ENCODE data around the gene UBE2D2. TPM values are rescaled to one million over a fixed set of nuclear protein-coding genes. Genes with fewer than 3 reads are reported as not detected.

Gene UBE2D2
- total and polyA plus RNA-seq, 2 experiments from 2014 or later, result 120 to 172 TPM

- Histone ChIP-seq H3K4me1 (ENCODE audit: insufficient read depth) (peaks cover 27% of the 10 kb centered on the region), H3F3A (replicated peaks; ENCODE audit: low read depth) (peaks cover 19% of the 10 kb centered on the region), H3K9me2 (ENCODE audit: insufficient read depth) (no peaks in the 10 kb centered on the region), H3K79me2 (replicated peaks; ENCODE audit: insufficient read depth) (peaks cover 63% of the 10 kb centered on the region), H4K20me1 (replicated peaks; ENCODE audit: insufficient read depth) (peaks cover 51% of the 10 kb centered on the region), H2AFZ (no peak overlapping the region), H3K4me3 (peak overlapping the region; percentile 97), H3K4me2 (peak overlapping the region; percentile 86), H3K36me3 (ENCODE audit: insufficient read depth) (no peaks in the 10 kb centered on the region; the same call in 1 of the 2 replicates), H3K27ac (ENCODE audit: low read depth) (no peak overlapping the region), H3K27me3 (ENCODE audit: insufficient read depth) (no peaks in the 10 kb centered on the region)
- TF ChIP-seq ZNF114 (CRISPR knock-in tag; IDR thresholded peaks at IDR 0.05) (no peak), JUNB (IDR thresholded peaks at IDR 0.05; ENCODE audit: unreplicated experiment) (no peak), EZH2 (IDR thresholded peaks at IDR 0.05; ENCODE audit: low read depth, unreplicated experiment) (no peak), POLR2AphosphoS5 (IDR thresholded peaks at IDR 0.05; ENCODE audit: low read depth) (no peak), EZH2phosphoT487 (IDR thresholded peaks at IDR 0.05; ENCODE audit: unreplicated experiment) (no peak), NANOG (IDR thresholded peaks at IDR 0.05; ENCODE audit: borderline replicate concordance) (no peak), STAT1 (IDR thresholded peaks at IDR 0.05; ENCODE audit: unreplicated experiment) (no peak)
- TF ChIP-seq, protein P1, sequence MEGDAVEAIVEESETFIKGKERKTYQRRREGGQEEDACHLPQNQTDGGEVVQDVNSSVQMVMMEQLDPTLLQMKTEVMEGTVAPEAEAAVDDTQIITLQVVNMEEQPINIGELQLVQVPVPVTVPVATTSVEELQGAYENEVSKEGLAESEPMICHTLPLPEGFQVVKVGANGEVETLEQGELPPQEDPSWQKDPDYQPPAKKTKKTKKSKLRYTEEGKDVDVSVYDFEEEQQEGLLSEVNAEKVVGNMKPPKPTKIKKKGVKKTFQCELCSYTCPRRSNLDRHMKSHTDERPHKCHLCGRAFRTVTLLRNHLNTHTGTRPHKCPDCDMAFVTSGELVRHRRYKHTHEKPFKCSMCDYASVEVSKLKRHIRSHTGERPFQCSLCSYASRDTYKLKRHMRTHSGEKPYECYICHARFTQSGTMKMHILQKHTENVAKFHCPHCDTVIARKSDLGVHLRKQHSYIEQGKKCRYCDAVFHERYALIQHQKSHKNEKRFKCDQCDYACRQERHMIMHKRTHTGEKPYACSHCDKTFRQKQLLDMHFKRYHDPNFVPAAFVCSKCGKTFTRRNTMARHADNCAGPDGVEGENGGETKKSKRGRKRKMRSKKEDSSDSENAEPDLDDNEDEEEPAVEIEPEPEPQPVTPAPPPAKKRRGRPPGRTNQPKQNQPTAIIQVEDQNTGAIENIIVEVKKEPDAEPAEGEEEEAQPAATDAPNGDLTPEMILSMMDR (conservative IDR thresholded peaks at IDR 0.05; ENCODE audit: low read depth in 2 of 2), result no peak
- TF ChIP-seq, protein P2, sequence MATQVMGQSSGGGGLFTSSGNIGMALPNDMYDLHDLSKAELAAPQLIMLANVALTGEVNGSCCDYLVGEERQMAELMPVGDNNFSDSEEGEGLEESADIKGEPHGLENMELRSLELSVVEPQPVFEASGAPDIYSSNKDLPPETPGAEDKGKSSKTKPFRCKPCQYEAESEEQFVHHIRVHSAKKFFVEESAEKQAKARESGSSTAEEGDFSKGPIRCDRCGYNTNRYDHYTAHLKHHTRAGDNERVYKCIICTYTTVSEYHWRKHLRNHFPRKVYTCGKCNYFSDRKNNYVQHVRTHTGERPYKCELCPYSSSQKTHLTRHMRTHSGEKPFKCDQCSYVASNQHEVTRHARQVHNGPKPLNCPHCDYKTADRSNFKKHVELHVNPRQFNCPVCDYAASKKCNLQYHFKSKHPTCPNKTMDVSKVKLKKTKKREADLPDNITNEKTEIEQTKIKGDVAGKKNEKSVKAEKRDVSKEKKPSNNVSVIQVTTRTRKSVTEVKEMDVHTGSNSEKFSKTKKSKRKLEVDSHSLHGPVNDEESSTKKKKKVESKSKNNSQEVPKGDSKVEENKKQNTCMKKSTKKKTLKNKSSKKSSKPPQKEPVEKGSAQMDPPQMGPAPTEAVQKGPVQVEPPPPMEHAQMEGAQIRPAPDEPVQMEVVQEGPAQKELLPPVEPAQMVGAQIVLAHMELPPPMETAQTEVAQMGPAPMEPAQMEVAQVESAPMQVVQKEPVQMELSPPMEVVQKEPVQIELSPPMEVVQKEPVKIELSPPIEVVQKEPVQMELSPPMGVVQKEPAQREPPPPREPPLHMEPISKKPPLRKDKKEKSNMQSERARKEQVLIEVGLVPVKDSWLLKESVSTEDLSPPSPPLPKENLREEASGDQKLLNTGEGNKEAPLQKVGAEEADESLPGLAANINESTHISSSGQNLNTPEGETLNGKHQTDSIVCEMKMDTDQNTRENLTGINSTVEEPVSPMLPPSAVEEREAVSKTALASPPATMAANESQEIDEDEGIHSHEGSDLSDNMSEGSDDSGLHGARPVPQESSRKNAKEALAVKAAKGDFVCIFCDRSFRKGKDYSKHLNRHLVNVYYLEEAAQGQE (IDR thresholded peaks at IDR 0.05; ENCODE audit: unreplicated experiment), result no peak
- TF ChIP-seq, protein P3, sequence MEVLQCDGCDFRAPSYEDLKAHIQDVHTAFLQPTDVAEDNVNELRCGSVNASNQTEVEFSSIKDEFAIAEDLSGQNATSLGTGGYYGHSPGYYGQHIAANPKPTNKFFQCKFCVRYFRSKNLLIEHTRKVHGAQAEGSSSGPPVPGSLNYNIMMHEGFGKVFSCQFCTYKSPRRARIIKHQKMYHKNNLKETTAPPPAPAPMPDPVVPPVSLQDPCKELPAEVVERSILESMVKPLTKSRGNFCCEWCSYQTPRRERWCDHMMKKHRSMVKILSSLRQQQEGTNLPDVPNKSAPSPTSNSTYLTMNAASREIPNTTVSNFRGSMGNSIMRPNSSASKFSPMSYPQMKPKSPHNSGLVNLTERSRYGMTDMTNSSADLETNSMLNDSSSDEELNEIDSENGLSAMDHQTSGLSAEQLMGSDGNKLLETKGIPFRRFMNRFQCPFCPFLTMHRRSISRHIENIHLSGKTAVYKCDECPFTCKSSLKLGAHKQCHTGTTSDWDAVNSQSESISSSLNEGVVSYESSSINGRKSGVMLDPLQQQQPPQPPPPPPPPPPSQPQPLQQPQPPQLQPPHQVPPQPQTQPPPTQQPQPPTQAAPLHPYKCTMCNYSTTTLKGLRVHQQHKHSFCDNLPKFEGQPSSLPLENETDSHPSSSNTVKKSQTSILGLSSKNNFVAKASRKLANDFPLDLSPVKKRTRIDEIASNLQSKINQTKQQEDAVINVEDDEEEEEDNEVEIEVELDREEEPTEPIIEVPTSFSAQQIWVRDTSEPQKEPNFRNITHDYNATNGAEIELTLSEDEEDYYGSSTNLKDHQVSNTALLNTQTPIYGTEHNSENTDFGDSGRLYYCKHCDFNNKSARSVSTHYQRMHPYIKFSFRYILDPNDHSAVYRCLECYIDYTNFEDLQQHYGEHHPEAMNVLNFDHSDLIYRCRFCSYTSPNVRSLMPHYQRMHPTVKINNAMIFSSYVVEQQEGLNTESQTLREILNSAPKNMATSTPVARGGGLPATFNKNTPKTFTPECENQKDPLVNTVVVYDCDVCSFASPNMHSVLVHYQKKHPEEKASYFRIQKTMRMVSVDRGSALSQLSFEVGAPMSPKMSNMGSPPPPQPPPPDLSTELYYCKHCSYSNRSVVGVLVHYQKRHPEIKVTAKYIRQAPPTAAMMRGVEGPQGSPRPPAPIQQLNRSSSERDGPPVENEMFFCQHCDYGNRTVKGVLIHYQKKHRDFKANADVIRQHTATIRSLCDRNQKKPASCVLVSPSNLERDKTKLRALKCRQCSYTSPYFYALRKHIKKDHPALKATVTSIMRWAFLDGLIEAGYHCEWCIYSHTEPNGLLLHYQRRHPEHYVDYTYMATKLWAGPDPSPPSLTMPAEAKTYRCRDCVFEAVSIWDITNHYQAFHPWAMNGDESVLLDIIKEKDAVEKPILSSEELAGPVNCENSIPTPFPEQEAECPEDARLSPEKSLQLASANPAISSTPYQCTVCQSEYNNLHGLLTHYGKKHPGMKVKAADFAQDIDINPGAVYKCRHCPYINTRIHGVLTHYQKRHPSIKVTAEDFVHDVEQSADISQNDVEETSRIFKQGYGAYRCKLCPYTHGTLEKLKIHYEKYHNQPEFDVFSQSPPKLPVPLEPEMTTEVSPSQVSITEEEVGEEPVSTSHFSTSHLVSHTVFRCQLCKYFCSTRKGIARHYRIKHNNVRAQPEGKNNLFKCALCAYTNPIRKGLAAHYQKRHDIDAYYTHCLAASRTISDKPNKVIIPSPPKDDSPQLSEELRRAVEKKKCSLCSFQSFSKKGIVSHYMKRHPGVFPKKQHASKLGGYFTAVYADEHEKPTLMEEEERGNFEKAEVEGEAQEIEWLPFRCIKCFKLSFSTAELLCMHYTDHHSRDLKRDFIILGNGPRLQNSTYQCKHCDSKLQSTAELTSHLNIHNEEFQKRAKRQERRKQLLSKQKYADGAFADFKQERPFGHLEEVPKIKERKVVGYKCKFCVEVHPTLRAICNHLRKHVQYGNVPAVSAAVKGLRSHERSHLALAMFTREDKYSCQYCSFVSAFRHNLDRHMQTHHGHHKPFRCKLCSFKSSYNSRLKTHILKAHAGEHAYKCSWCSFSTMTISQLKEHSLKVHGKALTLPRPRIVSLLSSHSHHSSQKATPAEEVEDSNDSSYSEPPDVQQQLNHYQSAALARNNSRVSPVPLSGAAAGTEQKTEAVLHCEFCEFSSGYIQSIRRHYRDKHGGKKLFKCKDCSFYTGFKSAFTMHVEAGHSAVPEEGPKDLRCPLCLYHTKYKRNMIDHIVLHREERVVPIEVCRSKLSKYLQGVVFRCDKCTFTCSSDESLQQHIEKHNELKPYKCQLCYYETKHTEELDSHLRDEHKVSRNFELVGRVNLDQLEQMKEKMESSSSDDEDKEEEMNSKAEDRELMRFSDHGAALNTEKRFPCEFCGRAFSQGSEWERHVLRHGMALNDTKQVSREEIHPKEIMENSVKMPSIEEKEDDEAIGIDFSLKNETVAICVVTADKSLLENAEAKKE (CRISPR knock-in tag; IDR thresholded peaks at IDR 0.05), result no peak
- H3K27me3 Mint-ChIP-seq (ENCODE audit: insufficient read depth, low read depth, poor library complexity), result peaks cover 13% of the 10 kb centered on the region
- DNase-seq (ENCODE audit: low spot score) (no peak), ATAC-seq (no peak)
- no peak overlapping the region for H3K27ac Mint-ChIP-seq
- peak overlapping the region; percentile 91 for H3K4me3 Mint-ChIP-seq
- peaks cover 22% of the 10 kb centered on the region; the same call in 2 of the 3 replicates for H3K4me1 Mint-ChIP-seq
- peaks cover 51% of the 10 kb centered on the region for H3K36me3 Mint-ChIP-seq (ENCODE audit: low read depth)
- H3K9me3 Mint-ChIP-seq, result 0 out of 3 replicates have a peak, but pooled peaks cover 3% of the 10 kb centered on the region
Measured at GRCh38 chr5:139562847-139563246, 1.7 kb downstream of the UBE2D2 start.
